ENCODE measurements around the gene CCM2. TPM values are rescaled to one million over a fixed set of nuclear protein-coding genes. Genes with fewer than 3 reads are reported as not detected.

CCM2 gene
- total and polyA plus RNA-seq, 8 donors: 1.8 to 39.0 (median 26.6) TPM

- no peak overlapping the region for H3K4me3 ChIP-seq
- no peak for DNase-seq
- H3K36me3 ChIP-seq: peaks cover 0 to 17% (median 11%) of the 10 kb centered on the region in 4 donors
- no peaks in the 10 kb centered on the region for H3K27me3 ChIP-seq
- WGBS, 5 donors: 80 to 95% (median 90%) methylated on average over 1 of the region's 1 CpG
- peak overlapping the region in 1 of 5 donors; percentile 71 for H3K27ac ChIP-seq
- TF ChIP-seq EP300 (IDR thresholded peaks at IDR 0.05) (no peak), CTCF (IDR thresholded peaks at IDR 0.05) (no peak)
- no peaks in the 10 kb centered on the region for H3K9me3 ChIP-seq
- H3K4me1 ChIP-seq: peaks cover 0 to 11% (median 4%) of the 10 kb centered on the region in 4 donors
- intact Hi-C loops (cut with DNase I; ENCODE audit: low total_unique reads): no loop called here
Measured at GRCh38 chr7:45026013-45026412, 26.0 kb downstream of the CCM2 start.

- intact Hi-C loops (cut with DNase I; ENCODE audit: low total_unique reads): no loop called here
- Histone ChIP-seq H3K27ac (peak overlapping the region; percentile 14 to 72 (median 52)), H3K9me3 (no peaks in the 10 kb centered on the region), H3K4me1 (peaks cover 0 to 11% (median 5%) of the 10 kb centered on the region in 4 donors), H3K4me3 (peak overlapping the region; percentile 25 to 39 (median 36)), H3K36me3 (peaks cover 0 to 17% (median 11%) of the 10 kb centered on the region in 4 donors), H3K27me3 (no peaks in the 10 kb centered on the region)
- WGBS, 5 donors: 69 to 83% (median 75%) methylated on average over 8 to 10 of the region's 10 CpGs
- DNase-seq: peak in 1 of 2 donors; percentile 28
- TF ChIP-seq CTCF (IDR thresholded peaks at IDR 0.05): no peak
- no peak for TF ChIP-seq POLR2A (IDR thresholded peaks at IDR 0.05)
- no peak for TF ChIP-seq POLR2AphosphoS5 (IDR thresholded peaks at IDR 0.05)
- TF ChIP-seq EP300 (IDR thresholded peaks at IDR 0.05): no peak
Measured at GRCh38 chr7:45026984-45027773, 27.2 kb downstream of the CCM2 start.

GRCh38 chr7:45027774-45028114 lies 27.7 kb downstream of the CCM2 start:
- no peak for DNase-seq
- Histone ChIP-seq H3K9me3 (no peaks in the 10 kb centered on the region), H3K36me3 (peaks cover 0 to 17% (median 11%) of the 10 kb centered on the region in 4 donors), H3K4me1 (peaks cover 0 to 14% (median 5%) of the 10 kb centered on the region in 4 donors), H3K4me3 (peak overlapping the region; percentile 25 to 39 (median 36)), H3K27ac (peak overlapping the region; percentile 18 to 72 (median 52)), H3K27me3 (no peaks in the 10 kb centered on the region)
- no peak for TF ChIP-seq EP300 (IDR thresholded peaks at IDR 0.05)
- no peak for TF ChIP-seq CTCF (IDR thresholded peaks at IDR 0.05)
- no peak for TF ChIP-seq POLR2AphosphoS5 (IDR thresholded peaks at IDR 0.05)
- TF ChIP-seq POLR2A (IDR thresholded peaks at IDR 0.05): no peak
- WGBS, 5 donors: 67 to 81% (median 73%) methylated on average over 4 of the region's 4 CpGs
- intact Hi-C loops (cut with DNase I; ENCODE audit: low total_unique reads): no loop called here

GRCh38 chr7:45028138-45028919 lies 28.3 kb downstream of the CCM2 start:
- Histone ChIP-seq H3K4me1 (peaks cover 0 to 18% (median 7%) of the 10 kb centered on the region in 4 donors), H3K9me3 (no peaks in the 10 kb centered on the region), H3K4me3 (peak overlapping the region; percentile 25 to 39 (median 36)), H3K36me3 (peaks cover 0 to 17% (median 11%) of the 10 kb centered on the region in 4 donors), H3K27me3 (no peaks in the 10 kb centered on the region), H3K27ac (peak overlapping the region in 4 of 5 donors; percentile 47 to 72 (median 62))
- DNase-seq: no peak
- TF ChIP-seq CTCF (IDR thresholded peaks at IDR 0.05) (no peak), POLR2AphosphoS5 (IDR thresholded peaks at IDR 0.05) (no peak), EP300 (IDR thresholded peaks at IDR 0.05) (no peak), POLR2A (IDR thresholded peaks at IDR 0.05) (no peak)
- intact Hi-C loops (cut with DNase I; ENCODE audit: low total_unique reads): no loop called here
- WGBS, 5 donors: 76 to 89% (median 81%) methylated on average over 17 of the region's 17 CpGs
